K562 (cell line): Measurements from ENCODE around the gene JAK3. TPM values are rescaled to one million over a fixed set of nuclear protein-coding genes. Genes with fewer than 3 reads are reported as not detected.

Source experiments
- ATF1 ChIP-seq, 2 experiments: fragments of 450-650 bp in 1 of 2; IDR thresholded peaks; 2 replicates each; pipeline ENCODE4 v1.6.1; 2016; ENCODE audit warnings: missing compliant biosample characterization in 1 of 2, missing genetic modification characterization in 1 of 2
- E2F3 ChIP-seq: fragments of 250-450 bp; sonication (Bioruptor Pico); IDR thresholded peaks from 2 replicates; pipeline ENCODE4 v1.4.0; 2020; ENCODE audit warnings: mild to moderate bottlenecking
- FOXP1 ChIP-seq: sonication (generic); formaldehyde crosslinking; IDR thresholded peaks from 2 replicates; pipeline ENCODE4 v1.8.0; 2022; ENCODE audit warnings: mild to moderate bottlenecking, missing genetic modification reagents
- PML ChIP-seq: IDR thresholded peaks from 2 replicates; pipeline ENCODE4 v1.6.1; 2012; ENCODE audit warnings: low read length, inconsistent platforms
- RBBP5 ChIP-seq: fragments of 200-600 bp; sonication (generic); IDR thresholded peaks from 2 replicates; pipeline ENCODE4 v1.6.1; 2012; ENCODE audit warnings: borderline replicate concordance, mild to moderate bottlenecking, low read length, control low read depth, inconsistent platforms; ENCODE audit not compliant: insufficient read depth, poor library complexity, severe bottlenecking
- RBM25 ChIP-seq: fragments of 200-400 bp; formaldehyde crosslinking; IDR thresholded peaks from 2 replicates; pipeline ENCODE4 v1.6.1; 2018; ENCODE audit warnings: low read length, low read depth, moderate library complexity; ENCODE audit not compliant: severe bottlenecking
- SIN3B ChIP-seq: fragments of 450-650 bp; IDR thresholded peaks from 2 replicates; pipeline ENCODE4 v1.6.1; 2017; ENCODE audit warnings: low read depth, mild to moderate bottlenecking, moderate library complexity
- TAF1 ChIP-seq: IDR thresholded peaks from 2 replicates; pipeline ENCODE4 v1.6.1; 2011; ENCODE audit warnings: mild to moderate bottlenecking, low read length, moderate library complexity; ENCODE audit not compliant: insufficient read depth, control insufficient read depth, severe bottlenecking; ENCODE audit errors: extremely low read depth
- TCFL5 ChIP-seq: fragments of 250-450 bp; sonication (Bioruptor Pico); conservative IDR thresholded peaks from 2 replicates; pipeline ENCODE4 v1.6.1; 2021; ENCODE audit warnings: mild to moderate bottlenecking, moderate library complexity, matching md5 sums
- TEAD1 ChIP-seq, 2 experiments: fragments of 450-650 bp in 1 of 2; sonication (generic) in 1 of 2; formaldehyde crosslinking; IDR thresholded peaks; 2 replicates each; pipeline versions ENCODE4 v1.4.0 to v1.8.0; 2020 to 2022; ENCODE audit warnings: mild to moderate bottlenecking in 2 of 2, missing genetic modification reagents in 1 of 2
- ZNF589 ChIP-seq: fragments of 200-800 bp; sonication (Bioruptor generic); IDR thresholded peaks from 2 replicates; pipeline ENCODE4 v1.6.1; 2016; ENCODE audit warnings: low read depth, missing genetic modification characterization, missing compliant biosample characterization
- ZNF764 ChIP-seq: fragments of 250-450 bp; sonication (Bioruptor Pico); IDR thresholded peaks from 2 replicates; pipeline ENCODE4 v1.4.0; 2020; ENCODE audit warnings: low read depth, mild to moderate bottlenecking, moderate library complexity
- polyA plus RNA-seq, 8 experiments: library from polyadenylated mRNA; depleted of rRNA in 4 of 8; stranded (reverse) in 5 of 8; unstranded in 3 of 8; fragments of >200 nt; fragmentation: Nextera tagmentation in 2 of 8; fragmentation: Illumina TruSeq in 1 of 8; extraction: Ambion mirVana in 2 of 8; extraction: Trizol in 1 of 8; gene quantifications; 2 replicates each; pipeline versions ENCODE4 v1.2.1 to v1.2.3, GENCODE V29; 2011 to 2014; ENCODE audit warnings: inconsistent platforms in 1 of 8, missing spikeins in 1 of 8
- total RNA-seq, 7 experiments: library from RNA; depleted of rRNA in 6 of 7; stranded (reverse); fragments of >200 nt in 6 of 7; fragmentation: Illumina TruSeq in 2 of 7; extraction: Trizol in 2 of 7; gene quantifications; 2 replicates each; pipeline versions ENCODE4 v1.2.1 to v1.2.3, GENCODE V29; 2011 to 2021; ENCODE audit warnings: low replicate concordance in 1 of 7
- TF ChIP-seq, protein P1 (sequence below): sonication (generic); formaldehyde crosslinking; IDR thresholded peaks from 2 replicates; pipeline ENCODE4 v1.8.0; 2022; ENCODE audit warnings: missing genetic modification reagents, mild to moderate bottlenecking, borderline replicate concordance
- TF ChIP-seq, protein P2 (sequence below): fragments of 450-650 bp; IDR thresholded peaks from 2 replicates; pipeline ENCODE4 v1.6.1; 2017; ENCODE audit warnings: antibody characterized with exemption, mild to moderate bottlenecking
- TF ChIP-seq, protein P3 (sequence below): fragments of 450-650 bp; formaldehyde crosslinking; IDR thresholded peaks from 2 replicates; pipeline ENCODE4 v1.4.0; 2020; ENCODE audit warnings: mild to moderate bottlenecking
- TF ChIP-seq, protein P4 (sequence below): fragments of 450-650 bp; IDR thresholded peaks from 2 replicates; pipeline ENCODE4 v1.6.1; 2016; ENCODE audit warnings: borderline replicate concordance

Gene JAK3
- total and polyA plus RNA-seq, 9 of the 15 experiments (the other 6 are each of a cell fraction or from before 2014, with no cell fraction given): 0.01 to 0.18 (median 0.07) TPM; not detected in 1

DNA sequence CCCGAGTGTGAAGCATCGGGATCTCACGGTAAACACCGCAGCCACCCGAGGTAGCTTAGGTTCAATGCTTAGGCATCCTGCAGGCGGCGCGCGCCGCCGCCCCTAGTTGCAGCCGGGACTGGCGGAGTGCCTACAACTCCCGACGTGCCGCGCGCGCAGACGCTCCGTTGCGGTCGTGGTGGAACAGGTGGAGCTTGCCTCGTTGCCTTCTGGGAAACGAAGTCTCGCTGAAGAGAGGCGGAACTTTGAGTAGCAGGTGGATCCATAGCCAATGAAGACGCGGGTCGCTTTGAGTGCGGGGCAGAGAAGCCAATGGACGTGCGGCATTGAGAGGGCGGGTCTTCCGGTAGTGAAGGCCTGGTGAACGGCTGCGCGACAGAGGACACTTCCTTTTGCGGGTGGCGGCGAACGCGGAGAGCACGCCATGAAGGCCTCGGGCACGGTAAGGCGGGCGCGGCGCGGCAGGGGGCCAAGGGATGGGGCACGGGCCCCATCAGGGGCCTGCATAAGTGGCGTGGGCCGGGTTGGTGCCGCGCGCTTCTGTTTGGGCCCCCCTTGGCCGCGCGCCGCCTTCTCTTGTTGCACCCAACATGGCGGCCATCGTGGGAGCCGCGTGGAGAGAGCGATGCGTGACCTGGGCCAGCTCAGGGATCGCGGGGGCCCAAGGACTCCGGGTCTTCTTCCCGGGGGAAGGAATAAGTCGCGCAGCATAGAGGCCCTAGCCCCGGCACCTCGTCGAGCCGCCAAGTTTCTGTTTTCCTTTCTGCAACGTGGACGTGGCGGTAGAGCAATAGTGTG lies 11.9 kb upstream of the JAK3 start, which contains the start of gene RPL18A (continued):
- TF ChIP-seq TAF1 (peak; percentile 97), TCFL5 (no peak), TEAD1 (CRISPR knock-in tag; IDR thresholded peaks at IDR 0.05) (peak; percentile 20 to 38; a peak in 2 of 4 replicates), ZNF764 (CRISPR knock-in tag) (peak; percentile 67; the same call in 1 of the 2 replicates), E2F3 (CRISPR knock-in tag) (peak; percentile 85; the same call in 1 of the 2 replicates), SIN3B (peak; percentile 83), FOXP1 (peak; percentile 52; the same call in 1 of the 2 replicates), ZNF589 (CRISPR knock-in tag) (no peak), ATF1 (CRISPR knock-in tag; IDR thresholded peaks at IDR 0.05) (no peak), ATF1 (tag; IDR thresholded peaks at IDR 0.05) (peak; percentile 90), RBBP5 (peak; percentile 85), PML (peak; percentile 82; the same call in 1 of the 2 replicates), RBM25 (peak; percentile 88)
- TF ChIP-seq, protein P1, sequence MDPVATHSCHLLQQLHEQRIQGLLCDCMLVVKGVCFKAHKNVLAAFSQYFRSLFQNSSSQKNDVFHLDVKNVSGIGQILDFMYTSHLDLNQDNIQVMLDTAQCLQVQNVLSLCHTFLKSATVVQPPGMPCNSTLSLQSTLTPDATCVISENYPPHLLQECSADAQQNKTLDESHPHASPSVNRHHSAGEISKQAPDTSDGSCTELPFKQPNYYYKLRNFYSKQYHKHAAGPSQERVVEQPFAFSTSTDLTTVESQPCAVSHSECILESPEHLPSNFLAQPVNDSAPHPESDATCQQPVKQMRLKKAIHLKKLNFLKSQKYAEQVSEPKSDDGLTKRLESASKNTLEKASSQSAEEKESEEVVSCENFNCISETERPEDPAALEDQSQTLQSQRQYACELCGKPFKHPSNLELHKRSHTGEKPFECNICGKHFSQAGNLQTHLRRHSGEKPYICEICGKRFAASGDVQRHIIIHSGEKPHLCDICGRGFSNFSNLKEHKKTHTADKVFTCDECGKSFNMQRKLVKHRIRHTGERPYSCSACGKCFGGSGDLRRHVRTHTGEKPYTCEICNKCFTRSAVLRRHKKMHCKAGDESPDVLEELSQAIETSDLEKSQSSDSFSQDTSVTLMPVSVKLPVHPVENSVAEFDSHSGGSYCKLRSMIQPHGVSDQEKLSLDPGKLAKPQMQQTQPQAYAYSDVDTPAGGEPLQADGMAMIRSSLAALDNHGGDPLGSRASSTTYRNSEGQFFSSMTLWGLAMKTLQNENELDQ (CRISPR knock-in tag): no peak
- TF ChIP-seq, protein P2, sequence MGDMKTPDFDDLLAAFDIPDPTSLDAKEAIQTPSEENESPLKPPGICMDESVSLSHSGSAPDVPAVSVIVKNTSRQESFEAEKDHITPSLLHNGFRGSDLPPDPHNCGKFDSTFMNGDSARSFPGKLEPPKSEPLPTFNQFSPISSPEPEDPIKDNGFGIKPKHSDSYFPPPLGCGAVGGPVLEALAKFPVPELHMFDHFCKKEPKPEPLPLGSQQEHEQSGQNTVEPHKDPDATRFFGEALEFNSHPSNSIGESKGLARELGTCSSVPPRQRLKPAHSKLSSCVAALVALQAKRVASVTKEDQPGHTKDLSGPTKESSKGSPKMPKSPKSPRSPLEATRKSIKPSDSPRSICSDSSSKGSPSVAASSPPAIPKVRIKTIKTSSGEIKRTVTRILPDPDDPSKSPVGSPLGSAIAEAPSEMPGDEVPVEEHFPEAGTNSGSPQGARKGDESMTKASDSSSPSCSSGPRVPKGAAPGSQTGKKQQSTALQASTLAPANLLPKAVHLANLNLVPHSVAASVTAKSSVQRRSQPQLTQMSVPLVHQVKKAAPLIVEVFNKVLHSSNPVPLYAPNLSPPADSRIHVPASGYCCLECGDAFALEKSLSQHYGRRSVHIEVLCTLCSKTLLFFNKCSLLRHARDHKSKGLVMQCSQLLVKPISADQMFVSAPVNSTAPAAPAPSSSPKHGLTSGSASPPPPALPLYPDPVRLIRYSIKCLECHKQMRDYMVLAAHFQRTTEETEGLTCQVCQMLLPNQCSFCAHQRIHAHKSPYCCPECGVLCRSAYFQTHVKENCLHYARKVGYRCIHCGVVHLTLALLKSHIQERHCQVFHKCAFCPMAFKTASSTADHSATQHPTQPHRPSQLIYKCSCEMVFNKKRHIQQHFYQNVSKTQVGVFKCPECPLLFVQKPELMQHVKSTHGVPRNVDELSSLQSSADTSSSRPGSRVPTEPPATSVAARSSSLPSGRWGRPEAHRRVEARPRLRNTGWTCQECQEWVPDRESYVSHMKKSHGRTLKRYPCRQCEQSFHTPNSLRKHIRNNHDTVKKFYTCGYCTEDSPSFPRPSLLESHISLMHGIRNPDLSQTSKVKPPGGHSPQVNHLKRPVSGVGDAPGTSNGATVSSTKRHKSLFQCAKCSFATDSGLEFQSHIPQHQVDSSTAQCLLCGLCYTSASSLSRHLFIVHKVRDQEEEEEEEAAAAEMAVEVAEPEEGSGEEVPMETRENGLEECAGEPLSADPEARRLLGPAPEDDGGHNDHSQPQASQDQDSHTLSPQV: peak; percentile 77; the same call in 1 of the 2 replicates
- TF ChIP-seq, protein P3, sequence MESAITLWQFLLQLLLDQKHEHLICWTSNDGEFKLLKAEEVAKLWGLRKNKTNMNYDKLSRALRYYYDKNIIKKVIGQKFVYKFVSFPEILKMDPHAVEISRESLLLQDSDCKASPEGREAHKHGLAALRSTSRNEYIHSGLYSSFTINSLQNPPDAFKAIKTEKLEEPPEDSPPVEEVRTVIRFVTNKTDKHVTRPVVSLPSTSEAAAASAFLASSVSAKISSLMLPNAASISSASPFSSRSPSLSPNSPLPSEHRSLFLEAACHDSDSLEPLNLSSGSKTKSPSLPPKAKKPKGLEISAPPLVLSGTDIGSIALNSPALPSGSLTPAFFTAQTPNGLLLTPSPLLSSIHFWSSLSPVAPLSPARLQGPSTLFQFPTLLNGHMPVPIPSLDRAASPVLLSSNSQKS (CRISPR knock-in tag): no peak
- TF ChIP-seq, protein P4, sequence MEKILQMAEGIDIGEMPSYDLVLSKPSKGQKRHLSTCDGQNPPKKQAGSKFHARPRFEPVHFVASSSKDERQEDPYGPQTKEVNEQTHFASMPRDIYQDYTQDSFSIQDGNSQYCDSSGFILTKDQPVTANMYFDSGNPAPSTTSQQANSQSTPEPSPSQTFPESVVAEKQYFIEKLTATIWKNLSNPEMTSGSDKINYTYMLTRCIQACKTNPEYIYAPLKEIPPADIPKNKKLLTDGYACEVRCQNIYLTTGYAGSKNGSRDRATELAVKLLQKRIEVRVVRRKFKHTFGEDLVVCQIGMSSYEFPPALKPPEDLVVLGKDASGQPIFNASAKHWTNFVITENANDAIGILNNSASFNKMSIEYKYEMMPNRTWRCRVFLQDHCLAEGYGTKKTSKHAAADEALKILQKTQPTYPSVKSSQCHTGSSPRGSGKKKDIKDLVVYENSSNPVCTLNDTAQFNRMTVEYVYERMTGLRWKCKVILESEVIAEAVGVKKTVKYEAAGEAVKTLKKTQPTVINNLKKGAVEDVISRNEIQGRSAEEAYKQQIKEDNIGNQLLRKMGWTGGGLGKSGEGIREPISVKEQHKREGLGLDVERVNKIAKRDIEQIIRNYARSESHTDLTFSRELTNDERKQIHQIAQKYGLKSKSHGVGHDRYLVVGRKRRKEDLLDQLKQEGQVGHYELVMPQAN: peak; percentile 95
